DOHH2 (cell line): ENCODE data around the gene CRIP1.

Experiments used
- H3F3A ChIP-seq: fragments of 200-600 bp; sonication (generic), shearing (Covaris generic); 2 replicates; pipeline ENCODE4 v1.6.0; 2016; ENCODE audit warnings: antibody characterized with exemption, mild to moderate bottlenecking; ENCODE audit not compliant: control insufficient read depth, insufficient read depth
- H3K27ac ChIP-seq: fragments of 200-600 bp; sonication (generic); 2 replicates; pipeline ENCODE4 v1.5.1; 2014; ENCODE audit warnings: low read depth, mild to moderate bottlenecking, low read length, moderate library complexity
- H3K27me3 ChIP-seq: fragments of 200-600 bp; sonication (generic); 2 replicates; pipeline ENCODE4 v1.6.1; 2014; ENCODE audit warnings: mild to moderate bottlenecking, low read length, mixed read lengths; ENCODE audit not compliant: control insufficient read depth
- H3K36me3 ChIP-seq: fragments of 200-600 bp; sonication (generic); 2 replicates; pipeline ENCODE4 v1.6.1; 2014; ENCODE audit warnings: mild to moderate bottlenecking, low read length, moderate library complexity, mixed read lengths; ENCODE audit not compliant: control insufficient read depth
- H3K4me1 ChIP-seq: fragments of 200-600 bp; sonication (generic); 2 replicates; pipeline ENCODE4 v1.6.1; 2014; ENCODE audit warnings: mild to moderate bottlenecking, low read length, mixed read lengths; ENCODE audit not compliant: control insufficient read depth
- H3K4me2 ChIP-seq: fragments of 200-600 bp; sonication (generic); 2 replicates; pipeline ENCODE4 v1.6.0; 2014; ENCODE audit warnings: mild to moderate bottlenecking, low read length, moderate library complexity
- H3K4me3 ChIP-seq: fragments of 200-600 bp; sonication (generic); 2 replicates; pipeline ENCODE4 v1.5.1; 2014; ENCODE audit warnings: mild to moderate bottlenecking, low read length, mixed read lengths
- H3K79me2 ChIP-seq: fragments of 200-600 bp; sonication (generic); 2 replicates; pipeline ENCODE4 v1.6.1; 2014; ENCODE audit warnings: mild to moderate bottlenecking, low read length, mixed read lengths; ENCODE audit not compliant: control insufficient read depth
- H3K9me2 ChIP-seq: fragments of 200-600 bp; sonication (generic); replicated peaks from 2 replicates; pipeline ENCODE4 v1.6.1; 2014; ENCODE audit warnings: mild to moderate bottlenecking, low read length, mixed read lengths; ENCODE audit not compliant: control insufficient read depth
- H3K9me3 ChIP-seq: fragments of 200-600 bp; sonication (generic); 2 replicates; pipeline ENCODE4 v1.6.1; 2014; ENCODE audit warnings: antibody characterized with exemption, low read length, mixed read lengths; ENCODE audit not compliant: control insufficient read depth, insufficient read depth
- H4K20me1 ChIP-seq: fragments of 200-600 bp; sonication (generic); 2 replicates; pipeline ENCODE4 v1.6.0; 2014; ENCODE audit warnings: low read depth, mild to moderate bottlenecking, antibody characterized with exemption, low read length, moderate library complexity; ENCODE audit not compliant: control insufficient read depth, insufficient read depth
- EZH2phosphoT487 ChIP-seq: fragments of 200-600 bp; sonication (generic); IDR thresholded peaks from 2 replicates; pipeline ENCODE4 v1.6.1; 2017; ENCODE audit warnings: borderline replicate concordance, mild to moderate bottlenecking, antibody characterized with exemption, low read length, moderate library complexity, mixed read lengths
- TF ChIP-seq, protein P1 (sequence below): fragments of 200-600 bp; sonication (generic); IDR thresholded peaks from one replicate; pipeline ENCODE4 v1.5.1; 2014; ENCODE audit warnings: antibody characterized with exemption, mild to moderate bottlenecking, low read depth, low read length; ENCODE audit not compliant: poor library complexity, severe bottlenecking

Gene CRIP1

DNA sequence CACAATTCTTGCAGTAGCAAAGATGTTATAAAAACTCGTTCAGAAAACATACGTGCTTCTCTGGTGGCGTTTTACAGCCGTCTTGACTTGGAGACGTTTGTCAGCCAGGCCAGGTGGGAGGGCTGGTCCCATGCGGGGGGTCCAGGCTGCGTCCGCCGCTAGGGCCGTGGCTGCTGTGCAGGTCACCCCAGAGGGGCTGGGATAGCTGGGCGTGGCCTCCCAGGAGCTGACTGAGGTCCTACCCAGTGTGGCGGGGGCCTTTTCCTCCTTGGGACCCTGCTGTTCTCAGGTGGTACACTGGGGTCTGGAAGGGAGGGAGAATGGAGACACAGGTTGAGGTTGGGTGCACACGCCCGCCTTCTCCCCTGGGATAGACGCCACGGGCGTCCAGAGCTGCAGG, 41.8 kb upstream of the CRIP1 start:
- Histone ChIP-seq H3K36me3 (peaks cover 36% of the 10 kb centered on the region), H3K4me2 (no peak overlapping the region), H3K4me3 (no peak overlapping the region), H3K27me3 (no peaks in the 10 kb centered on the region), H3K27ac (no peak overlapping the region), H3K9me2 (no peaks in the 10 kb centered on the region), H3F3A (no peaks in the 10 kb centered on the region), H4K20me1 (0 out of 2 replicates have a peak, but pooled peaks cover 3% of the 10 kb centered on the region), H3K4me1 (no peaks in the 10 kb centered on the region), H3K79me2 (peaks cover 21% of the 10 kb centered on the region), H3K9me3 (no peaks in the 10 kb centered on the region)
- TF ChIP-seq, protein P1, sequence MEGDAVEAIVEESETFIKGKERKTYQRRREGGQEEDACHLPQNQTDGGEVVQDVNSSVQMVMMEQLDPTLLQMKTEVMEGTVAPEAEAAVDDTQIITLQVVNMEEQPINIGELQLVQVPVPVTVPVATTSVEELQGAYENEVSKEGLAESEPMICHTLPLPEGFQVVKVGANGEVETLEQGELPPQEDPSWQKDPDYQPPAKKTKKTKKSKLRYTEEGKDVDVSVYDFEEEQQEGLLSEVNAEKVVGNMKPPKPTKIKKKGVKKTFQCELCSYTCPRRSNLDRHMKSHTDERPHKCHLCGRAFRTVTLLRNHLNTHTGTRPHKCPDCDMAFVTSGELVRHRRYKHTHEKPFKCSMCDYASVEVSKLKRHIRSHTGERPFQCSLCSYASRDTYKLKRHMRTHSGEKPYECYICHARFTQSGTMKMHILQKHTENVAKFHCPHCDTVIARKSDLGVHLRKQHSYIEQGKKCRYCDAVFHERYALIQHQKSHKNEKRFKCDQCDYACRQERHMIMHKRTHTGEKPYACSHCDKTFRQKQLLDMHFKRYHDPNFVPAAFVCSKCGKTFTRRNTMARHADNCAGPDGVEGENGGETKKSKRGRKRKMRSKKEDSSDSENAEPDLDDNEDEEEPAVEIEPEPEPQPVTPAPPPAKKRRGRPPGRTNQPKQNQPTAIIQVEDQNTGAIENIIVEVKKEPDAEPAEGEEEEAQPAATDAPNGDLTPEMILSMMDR: no peak
- TF ChIP-seq EZH2phosphoT487: no peak

DNA sequence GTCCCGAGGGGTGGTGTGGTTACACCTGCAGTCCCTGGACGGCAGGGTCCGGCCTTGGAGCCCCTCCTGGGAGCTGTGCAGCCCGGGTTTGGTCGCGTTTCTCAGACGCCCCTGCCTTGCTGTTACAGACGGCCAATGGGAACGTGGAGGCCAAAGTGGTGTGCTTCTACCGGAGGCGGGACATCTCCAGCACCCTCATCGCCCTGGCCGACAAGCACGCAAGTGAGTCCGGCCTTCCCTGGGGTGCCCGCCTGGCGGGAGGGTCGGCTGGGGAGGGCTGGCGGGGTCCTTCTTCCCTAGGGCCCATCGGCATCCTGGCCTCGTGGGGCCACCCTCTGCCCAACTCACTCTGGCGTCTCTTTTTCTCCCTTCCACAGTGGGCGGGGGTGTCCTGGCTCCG, 41.4 kb upstream of the CRIP1 start:
- Histone ChIP-seq H3K4me2 (no peak overlapping the region), H4K20me1 (0 out of 2 replicates have a peak, but pooled peaks cover 3% of the 10 kb centered on the region), H3K9me2 (no peaks in the 10 kb centered on the region), H3K9me3 (no peaks in the 10 kb centered on the region), H3K79me2 (peaks cover 17% of the 10 kb centered on the region), H3K4me1 (no peaks in the 10 kb centered on the region), H3F3A (no peaks in the 10 kb centered on the region), H3K27ac (no peak overlapping the region), H3K27me3 (no peaks in the 10 kb centered on the region), H3K36me3 (peaks cover 38% of the 10 kb centered on the region), H3K4me3 (no peak overlapping the region)
- no peak for TF ChIP-seq EZH2phosphoT487
- TF ChIP-seq, protein P1: no peak

DNA sequence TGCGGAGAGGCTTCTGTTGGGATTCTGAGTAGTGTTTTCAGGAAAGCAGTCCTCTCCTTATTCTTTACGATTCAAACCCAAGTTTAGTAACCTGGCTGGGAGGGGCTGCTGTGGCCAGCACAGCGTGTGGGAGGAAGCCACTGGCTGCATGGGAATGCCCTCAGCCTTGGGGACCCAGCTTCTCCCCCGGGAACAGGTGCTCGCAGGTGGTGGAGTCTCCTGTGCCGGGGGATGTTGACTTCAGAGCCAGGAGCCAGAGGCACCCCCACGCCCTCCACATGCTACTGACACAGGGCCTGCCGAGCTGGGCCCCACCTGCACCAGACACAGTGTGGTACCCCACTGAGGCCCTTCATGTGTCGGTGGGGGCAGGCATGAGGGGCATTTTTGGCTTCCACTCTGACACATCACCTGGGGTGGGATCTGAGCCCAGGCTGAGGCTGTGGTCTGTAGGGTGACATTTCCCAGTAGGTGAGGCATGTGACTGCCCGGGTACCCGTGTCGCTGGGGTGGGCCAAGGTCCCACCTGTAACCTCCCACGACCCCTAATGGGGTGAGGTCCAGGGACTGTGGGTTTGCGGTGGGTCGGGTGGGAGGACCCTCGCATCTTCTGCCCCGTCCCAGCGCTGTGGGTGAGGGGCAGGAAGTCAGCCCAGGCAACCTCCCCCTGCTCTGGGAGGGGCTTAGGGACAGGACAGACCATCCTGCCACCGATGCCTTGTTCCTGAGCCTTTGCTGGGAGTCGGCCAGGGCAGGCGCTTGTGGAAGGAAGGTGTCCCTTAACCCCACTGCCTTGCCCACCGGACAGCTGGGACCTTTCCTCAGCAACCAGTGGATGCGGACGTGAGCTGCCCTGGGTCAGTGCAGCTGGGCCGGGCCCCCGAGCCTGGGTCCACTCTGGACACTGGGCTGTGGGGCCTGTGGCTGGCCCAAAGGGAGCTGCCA, 40.5 kb upstream of the CRIP1 start:
- Histone ChIP-seq H3K36me3 (peaks cover 41% of the 10 kb centered on the region), H3K4me2 (no peak overlapping the region), H3K27ac (no peak overlapping the region), H4K20me1 (0 out of 2 replicates have a peak, but pooled peaks cover 3% of the 10 kb centered on the region), H3K4me1 (no peaks in the 10 kb centered on the region), H3K79me2 (peaks cover 16% of the 10 kb centered on the region), H3K9me3 (no peaks in the 10 kb centered on the region), H3K9me2 (no peaks in the 10 kb centered on the region), H3K27me3 (no peaks in the 10 kb centered on the region), H3F3A (no peaks in the 10 kb centered on the region), H3K4me3 (no peak overlapping the region)
- TF ChIP-seq, protein P1: no peak
- no peak for TF ChIP-seq EZH2phosphoT487
